ENCODE data around the gene BACE2. TPM values are rescaled to one million over a fixed set of nuclear protein-coding genes. Genes with fewer than 3 reads are reported as not detected.

Gene BACE2
- total and polyA plus RNA-seq, 2 of the 13 experiments (the other 11 are each of a cell fraction or from before 2014, with no cell fraction given): 0.07 to 0.11 TPM

DNA sequence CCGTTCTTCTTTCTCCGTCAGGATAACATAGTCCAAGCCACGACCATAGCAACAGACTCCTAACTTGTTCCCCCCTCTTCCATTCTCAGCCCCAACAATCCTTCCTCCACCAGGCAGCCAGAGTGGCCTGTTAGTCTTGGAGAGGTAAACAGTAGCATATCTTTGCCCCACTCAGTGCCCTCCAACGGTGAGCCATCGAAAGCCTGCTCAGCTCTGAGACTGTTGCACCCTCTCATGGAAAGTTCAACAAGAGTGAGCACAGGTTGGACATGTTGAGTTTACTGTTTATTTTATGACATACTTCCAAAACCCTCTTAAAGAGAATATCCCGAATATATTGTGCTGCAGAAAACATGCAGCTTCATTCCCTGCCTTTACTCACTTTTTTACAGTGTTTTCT, 30.1 kb upstream of the BACE2 start:
- TF ChIP-seq ATM (IDR thresholded peaks at IDR 0.05; ENCODE audit: borderline replicate concordance): no peak
- TF ChIP-seq HOXA9 (CRISPR knock-in tag; IDR thresholded peaks at IDR 0.05; ENCODE audit: borderline replicate concordance): no peak
- TF ChIP-seq IKZF1 (IDR thresholded peaks at IDR 0.05): no peak
- TF ChIP-seq ZSCAN12 (CRISPR knock-in tag; IDR thresholded peaks at IDR 0.05): no peak
- TF ChIP-seq RBM39 (IDR thresholded peaks at IDR 0.05; ENCODE audit: low read depth, low read length, poor library complexity, severe bottlenecking): no peak
- TF ChIP-seq SMYD3 (CRISPR knock-in tag; IDR thresholded peaks at IDR 0.05): no peak
- no peak for TF ChIP-seq ZMAT3 (CRISPR knock-in tag; conservative IDR thresholded peaks at IDR 0.05)
- no peak for TF ChIP-seq MIER3 (CRISPR knock-in tag; IDR thresholded peaks at IDR 0.05; ENCODE audit: borderline replicate concordance)
- TF ChIP-seq PHF21A (CRISPR knock-in tag; IDR thresholded peaks at IDR 0.05): no peak
- TF ChIP-seq KLF6 (CRISPR knock-in tag; IDR thresholded peaks at IDR 0.05): no peak
- TF ChIP-seq MAFK (conservative IDR thresholded peaks at IDR 0.05 in 1 of 2, IDR thresholded peaks at IDR 0.05 in 1 of 2; ENCODE audit: low read length in 2 of 2): no peak
- no peak for TF ChIP-seq RBFOX2 (IDR thresholded peaks at IDR 0.05; ENCODE audit: low read depth, low read length)
- no peak for TF ChIP-seq ZNF12 (CRISPR knock-in tag; IDR thresholded peaks at IDR 0.05)
- no peak for TF ChIP-seq ZNF251 (CRISPR knock-in tag; IDR thresholded peaks at IDR 0.05)
- no peak for TF ChIP-seq HOMEZ (CRISPR knock-in tag; IDR thresholded peaks at IDR 0.05; ENCODE audit: low read depth)
- no peak for TF ChIP-seq CBFB (CRISPR knock-in tag; IDR thresholded peaks at IDR 0.05)
- Histone ChIP-seq H3K36me3 (replicated peaks in 1 of 2; ENCODE audit: control insufficient read depth in 1 of 2, insufficient read depth in 2 of 2, low read length in 2 of 2) (no peaks in the 10 kb centered on the region), H4K20me1 (ENCODE audit: insufficient read depth, low read length) (no peaks in the 10 kb centered on the region), H3K79me2 (ENCODE audit: insufficient read depth, low read length) (no peaks in the 10 kb centered on the region), H3K27ac (ENCODE audit: extremely low read length, insufficient read depth, low read length) (no peak overlapping the region), H3K4me3 (replicated peaks in 1 of 3; ENCODE audit: insufficient read depth in 1 of 3, low read depth in 2 of 3, low read length in 3 of 3) (no peak overlapping the region), H3K27me3 (ENCODE audit: control insufficient read depth in 1 of 2, insufficient read depth in 2 of 2, low read length in 2 of 2) (peaks cover 6 to 28% of the 10 kb centered on the region in 2 experiments; a peak in 2 of 5 replicates), H3K9me3 (ENCODE audit: low read length) (no peaks in the 10 kb centered on the region), H2AFZ (ENCODE audit: low read length) (no peak overlapping the region), H3K4me1 (ENCODE audit: insufficient read depth, low read length) (no peaks in the 10 kb centered on the region), H3K9ac (ENCODE audit: insufficient read depth, low read depth, low read length) (no peak overlapping the region), H3K4me2 (ENCODE audit: low read depth, low read length) (no peak overlapping the region)
- in situ Hi-C loops (cut with HindIII; ENCODE audit: extremely low pct_ligation_motif_present, low pct_unique_long_range_greater_than_20kb) (no loop called here), intact Hi-C loops (cut with micrococcal nuclease; ENCODE audit: unreplicated experiment) (no loop called here)
- FAIRE-seq (no peak), DNase-seq (ENCODE audit: low spot score) (no peak), ATAC-seq (no peak)
- BruUV-seq (replicated peaks): no TSS peak
- ChIA-PET POLR2A (no interaction called here), CTCF (ENCODE audit: low intra/inter-chr PET ratio, low total read pairs) (no interaction called here)
- 2% methylated on average over 6 of the region's 6 CpGs for WGBS (ENCODE audit: low lambda C conversion rate)
